ENCODE measurements around the gene SULT2B1.
"Not testable (repeated sequence)": the region's sequence is repeated elsewhere in the genome, so short reads cannot be mapped to it uniquely, and the experiment has no call there.

Gene SULT2B1

DNA sequence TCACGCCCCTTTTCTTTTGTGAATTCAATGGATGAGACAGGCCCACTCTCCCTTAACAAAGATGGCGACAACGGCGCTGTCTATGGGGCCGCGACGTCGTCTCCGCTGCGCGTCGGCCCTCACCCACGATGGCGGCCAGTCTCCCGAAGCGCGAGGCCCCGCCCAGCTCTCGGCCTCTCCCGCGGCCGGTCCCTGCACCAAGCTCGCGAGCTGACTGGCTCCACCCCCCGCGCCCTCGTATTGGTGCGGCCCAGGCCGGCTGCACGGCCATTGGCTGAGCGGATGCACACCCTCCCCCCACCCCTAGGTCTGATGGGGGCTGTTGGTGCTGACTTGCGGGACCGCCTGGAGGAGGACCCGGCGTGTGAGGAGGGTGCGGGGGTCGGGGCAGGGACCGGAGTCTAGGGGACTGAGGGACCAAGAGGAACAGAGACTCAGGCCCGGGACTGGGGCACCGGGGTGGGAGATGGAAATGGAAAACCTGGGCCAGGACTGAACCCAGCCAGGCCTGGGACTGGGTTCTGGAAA, 72.2 kb downstream of the SULT2B1 start:
- peak; percentile 98 for DNase-seq

DNA sequence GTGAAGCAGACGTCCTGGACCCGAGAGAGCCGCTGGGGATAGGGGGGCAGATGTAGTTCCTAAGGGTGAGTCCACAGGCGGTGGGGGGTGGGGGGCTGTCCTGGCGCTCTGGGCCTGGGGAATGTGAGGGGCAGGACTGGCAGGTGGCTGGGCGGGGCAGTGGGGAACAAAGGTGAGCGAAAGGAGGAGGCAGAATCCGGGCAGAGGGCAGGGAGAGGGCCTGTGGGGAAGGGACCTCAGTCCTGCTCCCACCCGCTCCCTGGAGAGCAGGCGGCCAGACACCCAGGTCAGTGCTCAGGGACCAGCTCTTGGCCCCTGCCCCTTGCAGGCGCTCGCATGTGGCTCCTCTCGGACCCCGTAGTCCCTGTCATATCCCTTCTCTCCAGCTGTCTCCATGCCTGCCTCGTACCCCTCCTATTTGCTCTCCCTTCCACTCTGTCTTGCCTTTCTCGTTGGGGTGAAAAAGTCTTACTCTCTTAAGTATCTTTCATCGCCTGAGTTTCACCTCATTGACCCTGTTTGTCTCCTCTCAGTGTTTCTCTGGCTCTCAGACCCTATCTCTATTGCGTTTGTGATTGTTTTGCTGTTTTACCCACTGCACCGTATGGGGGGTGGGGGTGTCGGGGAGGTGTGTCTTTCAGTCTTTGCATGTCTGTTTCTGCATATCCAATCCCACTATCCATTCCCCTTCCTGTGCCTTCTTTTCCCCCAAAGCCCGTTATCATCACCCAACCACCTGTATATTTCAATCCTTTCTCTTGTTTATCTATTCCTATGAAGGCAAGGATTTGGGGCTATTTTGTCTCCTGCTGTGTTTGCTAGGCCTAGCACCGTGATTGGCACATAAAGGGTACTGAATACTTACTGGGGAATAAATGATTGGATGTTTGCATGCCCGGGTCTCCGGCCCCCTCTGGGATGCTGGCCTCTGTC, 73.1 kb downstream of the SULT2B1 start:
- DNase-seq, result no peak

DNA sequence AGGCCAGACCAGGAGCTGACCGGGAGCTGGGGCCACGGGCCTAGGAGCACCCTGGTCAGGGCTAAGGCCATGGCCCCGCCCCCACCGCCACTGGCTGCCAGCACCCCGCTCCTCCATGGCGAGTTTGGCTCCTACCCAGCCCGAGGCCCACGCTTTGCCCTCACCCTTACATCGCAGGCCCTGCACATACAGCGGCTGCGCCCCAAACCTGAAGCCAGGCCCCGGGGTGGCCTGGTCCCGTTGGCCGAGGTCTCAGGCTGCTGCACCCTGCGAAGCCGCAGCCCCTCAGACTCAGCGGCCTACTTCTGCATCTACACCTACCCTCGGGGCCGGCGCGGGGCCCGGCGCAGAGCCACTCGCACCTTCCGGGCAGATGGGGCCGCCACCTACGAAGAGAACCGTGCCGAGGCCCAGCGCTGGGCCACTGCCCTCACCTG, 73.9 kb downstream of the SULT2B1 start:
- DNase-seq, result no peak

DNA sequence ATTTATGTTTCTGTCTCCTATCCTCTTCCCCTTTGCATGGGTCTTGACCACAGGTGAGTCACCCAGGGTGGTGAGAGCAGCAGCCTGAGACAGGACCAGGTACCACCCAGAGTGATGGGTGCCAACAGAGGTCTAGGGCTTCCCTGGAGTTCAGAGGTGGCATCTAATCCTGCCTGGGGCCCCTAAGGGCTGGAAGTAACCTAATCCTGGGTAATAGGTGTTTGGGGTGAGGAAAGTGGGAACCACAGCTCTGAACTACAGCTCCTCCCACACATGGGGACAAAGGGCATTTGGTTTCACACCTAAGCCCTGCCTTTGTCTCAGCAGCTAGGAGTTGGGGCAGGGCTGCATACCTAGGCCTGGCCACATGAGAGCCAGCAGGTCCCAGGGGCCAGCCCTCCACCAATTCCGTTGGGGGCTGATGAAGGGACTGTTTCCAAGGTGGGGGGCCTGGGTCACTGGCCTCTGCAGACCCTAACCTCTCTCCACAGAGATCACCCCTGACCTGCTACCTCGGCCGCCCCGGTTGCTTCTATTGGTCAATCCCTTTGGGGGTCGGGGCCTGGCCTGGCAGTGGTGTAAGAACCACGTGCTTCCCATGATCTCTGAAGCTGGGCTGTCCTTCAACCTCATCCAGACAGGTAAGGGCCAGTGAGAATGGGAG, 75.4 kb downstream of the SULT2B1 start:
- no peak for DNase-seq

DNA sequence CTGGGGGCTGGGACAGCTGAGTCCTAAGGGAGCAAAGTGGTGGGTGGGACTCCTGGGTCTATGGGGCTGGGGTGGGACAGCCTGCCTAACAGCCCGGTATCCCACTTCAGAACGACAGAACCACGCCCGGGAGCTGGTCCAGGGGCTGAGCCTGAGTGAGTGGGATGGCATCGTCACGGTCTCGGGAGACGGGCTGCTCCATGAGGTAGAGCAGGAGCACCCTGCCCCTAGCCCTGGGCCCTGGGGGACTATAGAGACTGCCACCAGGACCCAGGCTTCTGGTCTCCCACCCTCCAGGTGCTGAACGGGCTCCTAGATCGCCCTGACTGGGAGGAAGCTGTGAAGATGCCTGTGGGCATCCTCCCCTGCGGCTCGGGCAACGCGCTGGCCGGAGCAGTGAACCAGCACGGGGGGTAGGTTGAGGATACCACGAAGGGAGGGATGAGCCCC, 75.9 kb downstream of the SULT2B1 start:
- DNase-seq, result no peak

DNA sequence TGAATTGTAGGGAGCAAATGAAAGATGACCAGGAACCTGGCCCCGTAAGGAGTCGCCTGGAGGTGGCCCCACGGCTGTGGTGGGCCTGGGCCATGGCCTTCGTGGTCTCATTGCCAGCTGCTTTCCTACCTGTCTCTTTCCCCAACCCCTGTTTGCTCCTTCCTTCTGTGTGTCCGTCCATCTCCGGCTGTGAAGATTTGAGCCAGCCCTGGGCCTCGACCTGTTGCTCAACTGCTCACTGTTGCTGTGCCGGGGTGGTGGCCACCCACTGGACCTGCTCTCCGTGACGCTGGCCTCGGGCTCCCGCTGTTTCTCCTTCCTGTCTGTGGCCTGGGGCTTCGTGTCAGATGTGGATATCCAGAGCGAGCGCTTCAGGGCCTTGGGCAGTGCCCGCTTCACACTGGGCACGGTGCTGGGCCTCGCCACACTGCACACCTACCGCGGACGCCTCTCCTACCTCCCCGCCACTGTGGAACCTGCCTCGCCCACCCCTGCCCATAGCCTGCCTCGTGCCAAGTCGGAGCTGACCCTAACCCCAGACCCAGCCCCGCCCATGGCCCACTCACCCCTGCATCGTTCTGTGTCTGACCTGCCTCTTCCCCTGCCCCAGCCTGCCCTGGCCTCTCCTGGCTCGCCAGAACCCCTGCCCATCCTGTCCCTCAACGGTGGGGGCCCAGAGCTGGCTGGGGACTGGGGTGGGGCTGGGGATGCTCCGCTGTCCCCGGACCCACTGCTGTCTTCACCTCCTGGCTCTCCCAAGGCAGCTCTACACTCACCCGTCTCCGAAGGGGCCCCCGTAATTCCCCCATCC, 76.7 kb downstream of the SULT2B1 start:
- DNase-seq, result no peak

DNA sequence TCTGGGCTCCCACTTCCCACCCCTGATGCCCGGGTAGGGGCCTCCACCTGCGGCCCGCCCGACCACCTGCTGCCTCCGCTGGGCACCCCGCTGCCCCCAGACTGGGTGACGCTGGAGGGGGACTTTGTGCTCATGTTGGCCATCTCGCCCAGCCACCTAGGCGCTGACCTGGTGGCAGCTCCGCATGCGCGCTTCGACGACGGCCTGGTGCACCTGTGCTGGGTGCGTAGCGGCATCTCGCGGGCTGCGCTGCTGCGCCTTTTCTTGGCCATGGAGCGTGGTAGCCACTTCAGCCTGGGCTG, 77.3 kb downstream of the SULT2B1 start:
- no peak for DNase-seq

DNA sequence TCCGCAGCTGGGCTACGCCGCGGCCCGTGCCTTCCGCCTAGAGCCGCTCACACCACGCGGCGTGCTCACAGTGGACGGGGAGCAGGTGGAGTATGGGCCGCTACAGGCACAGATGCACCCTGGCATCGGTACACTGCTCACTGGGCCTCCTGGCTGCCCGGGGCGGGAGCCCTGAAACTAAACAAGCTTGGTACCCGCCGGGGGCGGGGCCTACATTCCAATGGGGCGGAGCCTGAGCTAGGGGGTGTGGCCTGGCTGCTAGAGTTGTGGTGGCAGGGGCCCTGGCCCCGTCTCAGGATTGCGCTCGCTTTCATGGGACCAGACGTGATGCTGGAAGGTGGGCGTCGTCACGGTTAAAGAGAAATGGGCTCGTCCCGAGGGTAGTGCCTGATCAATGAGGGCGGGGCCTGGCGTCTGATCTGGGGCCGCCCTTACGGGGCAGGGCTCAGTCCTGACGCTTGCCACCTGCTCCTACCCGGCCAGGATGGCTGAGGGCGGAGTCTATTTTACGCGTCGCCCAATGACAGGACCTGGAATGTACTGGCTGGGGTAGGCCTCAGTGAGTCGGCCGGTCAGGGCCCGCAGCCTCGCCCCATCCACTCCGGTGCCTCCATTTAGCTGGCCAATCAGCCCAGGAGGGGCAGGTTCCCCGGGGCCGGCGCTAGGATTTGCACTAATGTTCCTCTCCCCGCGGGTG, 77.8 kb downstream of the SULT2B1 start:
- no peak for DNase-seq

DNA sequence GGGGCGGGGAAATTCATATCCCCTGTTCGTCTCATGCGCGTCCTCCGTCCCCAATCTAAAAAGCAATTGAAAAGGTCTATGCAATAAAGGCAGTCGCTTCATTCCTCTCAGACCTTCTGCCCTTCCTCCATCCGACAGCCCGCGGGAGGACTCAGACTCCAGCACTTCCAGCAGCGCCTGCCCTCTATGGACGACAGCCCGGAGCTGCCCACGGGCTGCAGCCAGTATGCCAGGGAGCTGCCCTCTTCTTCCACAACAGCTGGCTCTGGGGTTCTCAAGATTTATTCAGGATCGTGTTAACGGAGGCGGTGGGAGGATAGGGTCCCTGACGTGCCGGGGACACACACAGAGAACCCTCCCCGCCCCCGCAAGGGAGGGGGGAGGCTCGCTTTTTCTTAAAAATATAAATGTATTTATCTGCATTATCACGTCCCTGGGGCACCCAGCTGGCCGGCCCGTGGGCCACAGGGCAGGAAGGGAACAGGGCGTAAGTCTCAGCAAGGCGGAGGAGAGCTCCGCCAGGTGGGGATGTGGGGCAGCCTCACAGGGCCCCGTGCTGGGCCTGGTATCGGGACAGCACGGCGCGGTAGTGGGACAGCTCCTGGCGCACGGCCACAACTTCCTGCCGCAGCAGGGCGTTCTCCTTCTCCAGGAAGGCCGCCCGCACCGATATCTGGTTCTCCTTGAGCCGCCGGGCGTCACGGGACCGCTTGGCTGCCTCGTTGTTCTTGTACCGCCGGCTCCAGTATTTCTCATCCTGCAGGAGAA, 78.5 kb downstream of the SULT2B1 start:
- no peak for DNase-seq

DNA sequence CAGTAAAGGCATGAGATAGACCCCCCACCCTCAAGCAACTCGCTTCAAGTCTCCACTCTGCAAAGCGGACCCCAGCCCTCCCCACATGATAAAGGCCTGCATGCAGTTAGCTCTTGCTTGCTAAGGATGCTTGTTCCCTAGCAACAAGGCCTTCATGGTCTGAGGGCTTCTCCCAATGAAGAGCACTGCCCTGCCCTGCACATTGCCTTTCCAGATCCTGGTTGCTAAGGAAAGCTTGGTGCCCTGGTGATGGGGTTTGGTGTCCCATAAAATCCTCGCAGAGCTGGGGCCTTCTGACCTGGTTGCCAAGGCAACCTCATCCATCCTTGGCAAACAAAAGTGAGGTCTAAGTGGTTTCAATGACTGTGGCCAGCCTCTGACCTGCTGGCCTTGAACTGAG, 79.3 kb downstream of the SULT2B1 start:
- no peak for DNase-seq

DNA sequence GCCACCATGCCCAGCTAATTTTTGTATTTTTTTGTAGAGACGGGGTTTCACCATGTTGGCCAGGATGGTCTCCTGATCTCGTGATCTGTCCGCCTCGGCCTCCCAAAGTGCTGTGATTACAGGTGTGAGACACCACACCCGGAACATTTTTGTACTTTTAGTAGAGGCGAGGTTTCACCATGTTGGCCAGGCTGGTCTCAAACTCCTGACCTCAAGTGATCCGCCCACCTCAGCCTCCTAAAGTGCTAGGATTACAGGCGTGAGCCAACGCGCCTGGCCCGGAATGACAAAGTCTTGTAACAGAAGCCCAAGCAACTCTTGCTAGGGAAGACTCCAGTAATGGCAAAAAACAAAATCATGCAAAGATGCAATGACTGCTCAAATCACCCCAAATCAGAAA, 80.3 kb downstream of the SULT2B1 start:
- DNase-seq, result not testable (repeated sequence)

DNA sequence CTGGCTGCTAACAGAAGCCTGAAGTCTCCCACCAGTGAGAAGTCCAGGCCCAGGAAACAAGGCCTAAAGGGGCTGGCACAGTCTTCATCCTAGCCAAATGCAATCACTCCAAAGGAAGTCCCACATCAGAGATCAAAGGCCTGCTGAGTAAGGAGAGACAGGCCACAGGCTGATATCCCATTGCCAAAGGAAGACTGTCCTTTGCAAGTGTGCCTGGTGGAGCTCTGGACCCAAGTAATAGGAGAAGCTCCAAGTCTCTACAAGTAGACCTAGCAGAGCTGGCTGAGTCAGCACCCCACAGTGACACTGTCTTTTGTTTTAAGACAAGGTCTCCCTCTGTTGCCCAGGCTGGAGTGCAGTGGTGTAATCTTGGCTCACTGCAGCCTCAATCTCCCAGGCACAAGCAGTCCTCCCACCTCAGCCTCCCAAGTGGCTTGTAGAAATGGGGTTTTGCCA, 80.7 kb downstream of the SULT2B1 start:
- DNase-seq, result no peak

DNA sequence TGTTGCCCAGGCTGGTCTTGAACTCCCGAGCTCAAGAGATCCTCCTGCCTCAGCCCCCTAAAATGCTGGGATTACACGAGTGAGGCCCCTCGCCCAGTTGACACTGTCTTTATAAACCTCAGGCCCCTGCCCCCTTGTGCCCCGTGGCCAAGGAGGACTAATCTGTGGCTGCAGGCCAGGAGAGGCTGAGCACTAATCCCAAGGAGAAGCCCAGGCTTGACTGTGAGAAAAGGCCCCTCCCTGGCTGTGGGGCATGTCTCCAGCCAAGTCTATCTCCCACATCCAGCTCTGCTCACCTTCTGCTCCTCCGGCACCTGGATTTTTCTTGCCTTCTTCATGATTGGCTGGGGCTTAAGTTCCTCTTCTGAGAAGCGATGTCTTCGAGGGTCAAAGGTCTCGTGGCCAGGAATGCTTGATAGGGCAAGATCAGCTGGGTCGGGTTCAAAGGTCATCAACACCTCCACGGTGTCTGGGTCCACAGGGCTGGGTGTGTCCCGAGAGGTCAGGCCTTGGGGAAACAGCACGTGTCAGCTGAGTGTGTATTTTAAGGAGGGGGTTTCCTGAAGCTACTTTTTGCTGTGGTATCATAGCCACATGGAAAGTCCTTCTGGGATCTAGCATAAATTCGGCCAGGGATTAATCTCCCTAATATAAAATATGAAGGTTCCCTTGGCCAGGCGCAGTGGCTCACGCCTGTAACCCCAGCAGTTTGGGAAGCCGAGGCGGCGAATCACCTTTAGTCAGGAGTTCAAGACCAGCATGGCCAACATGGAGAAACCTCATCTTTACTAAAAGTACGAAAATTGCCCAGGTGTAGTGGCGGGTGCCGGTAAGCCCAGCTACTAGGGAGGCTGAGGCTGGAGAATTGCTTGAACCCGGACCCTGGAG, 81.4 kb downstream of the SULT2B1 start:
- no peak for DNase-seq

DNA sequence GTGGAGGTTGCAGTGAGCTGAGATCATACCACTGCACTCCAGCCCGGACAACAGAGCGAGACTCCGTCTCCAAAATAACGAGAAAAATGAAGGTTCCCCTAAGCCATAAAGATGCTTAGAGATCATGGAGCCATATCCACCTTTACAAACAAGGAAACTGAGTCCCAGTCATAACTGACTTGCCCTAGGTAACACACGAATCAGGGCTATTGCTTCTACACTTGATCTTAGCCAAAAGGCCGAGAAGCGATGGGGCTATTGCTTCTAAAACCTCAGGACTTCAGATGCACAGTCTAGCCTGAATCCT, 82.0 kb downstream of the SULT2B1 start:
- DNase-seq, result no peak

DNA sequence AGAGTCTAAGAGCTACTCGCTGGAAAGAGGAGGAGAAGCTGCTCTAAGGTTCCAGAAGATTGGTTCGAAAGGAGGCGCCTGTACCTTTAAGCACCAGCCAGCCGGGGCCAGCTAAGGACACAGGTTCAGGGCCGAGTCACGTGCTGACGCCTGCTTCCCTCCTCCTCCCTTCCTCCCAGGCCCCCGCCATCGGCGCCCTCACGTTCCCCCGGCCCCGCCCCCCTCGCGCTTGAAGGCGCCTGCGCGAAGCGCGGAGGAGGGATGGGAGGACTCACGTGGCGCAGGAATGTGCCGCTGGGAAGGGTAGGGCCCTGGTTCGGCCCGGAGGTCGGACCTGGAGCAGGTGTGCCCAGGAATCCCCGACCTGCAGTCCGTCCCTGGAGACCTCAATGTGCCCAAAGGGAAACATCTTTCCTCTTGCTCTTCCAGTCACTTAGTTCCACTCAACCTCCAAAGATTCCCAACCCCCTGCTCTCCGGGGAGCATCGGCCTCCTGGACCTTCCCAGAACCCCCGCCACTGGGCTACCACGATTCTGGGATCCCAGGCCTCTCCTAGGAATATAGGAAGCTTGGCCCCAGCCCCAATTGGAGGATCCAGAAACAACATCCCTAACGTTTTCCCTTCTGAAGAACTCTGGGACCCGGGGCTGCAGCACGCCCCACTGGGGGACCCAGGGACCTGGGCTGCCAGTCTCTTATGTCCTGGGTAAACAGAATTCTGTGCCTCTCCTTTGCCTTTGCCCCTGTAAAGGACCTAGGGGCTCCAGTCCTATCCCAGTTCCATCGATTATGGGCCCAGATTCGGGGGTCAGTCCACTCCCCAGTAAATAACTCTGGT, 82.7 kb downstream of the SULT2B1 start:
- peak; percentile 93 for DNase-seq

DNA sequence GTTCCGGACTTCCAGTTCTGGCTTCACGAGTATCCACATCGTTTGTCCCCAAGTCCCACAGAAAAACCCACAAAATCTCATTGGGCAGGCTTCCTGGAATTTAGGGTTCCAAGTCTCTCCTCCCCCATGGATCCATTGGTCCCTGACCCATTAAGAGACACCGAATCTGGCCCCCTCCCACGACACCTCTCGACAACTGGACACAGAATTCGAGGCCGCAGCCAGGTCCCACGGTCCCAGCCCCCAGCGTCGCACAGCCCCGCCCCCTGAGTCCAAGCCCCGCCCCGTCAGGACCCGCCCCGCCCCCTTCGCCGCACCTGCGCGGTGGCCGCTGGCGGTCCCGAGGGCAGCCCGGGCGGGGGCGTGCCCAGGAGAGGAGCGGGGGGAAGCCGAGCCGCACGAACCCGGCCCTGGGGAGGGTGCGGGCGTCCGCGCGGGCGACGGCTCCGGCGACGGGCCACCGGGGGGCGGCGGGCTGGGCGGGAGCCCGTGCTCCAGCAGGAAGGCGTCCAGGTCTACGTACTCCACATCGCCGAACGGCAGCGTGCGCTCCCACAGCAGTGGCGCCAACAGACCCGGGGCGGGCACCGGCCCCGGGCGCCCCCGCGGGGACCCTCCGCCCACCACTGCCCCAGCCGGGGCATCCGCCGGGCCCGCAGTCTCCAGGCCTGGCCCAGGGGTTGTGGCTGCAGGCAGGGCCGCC, 83.4 kb downstream of the SULT2B1 start:
- DNase-seq, result peak; percentile 66

DNA sequence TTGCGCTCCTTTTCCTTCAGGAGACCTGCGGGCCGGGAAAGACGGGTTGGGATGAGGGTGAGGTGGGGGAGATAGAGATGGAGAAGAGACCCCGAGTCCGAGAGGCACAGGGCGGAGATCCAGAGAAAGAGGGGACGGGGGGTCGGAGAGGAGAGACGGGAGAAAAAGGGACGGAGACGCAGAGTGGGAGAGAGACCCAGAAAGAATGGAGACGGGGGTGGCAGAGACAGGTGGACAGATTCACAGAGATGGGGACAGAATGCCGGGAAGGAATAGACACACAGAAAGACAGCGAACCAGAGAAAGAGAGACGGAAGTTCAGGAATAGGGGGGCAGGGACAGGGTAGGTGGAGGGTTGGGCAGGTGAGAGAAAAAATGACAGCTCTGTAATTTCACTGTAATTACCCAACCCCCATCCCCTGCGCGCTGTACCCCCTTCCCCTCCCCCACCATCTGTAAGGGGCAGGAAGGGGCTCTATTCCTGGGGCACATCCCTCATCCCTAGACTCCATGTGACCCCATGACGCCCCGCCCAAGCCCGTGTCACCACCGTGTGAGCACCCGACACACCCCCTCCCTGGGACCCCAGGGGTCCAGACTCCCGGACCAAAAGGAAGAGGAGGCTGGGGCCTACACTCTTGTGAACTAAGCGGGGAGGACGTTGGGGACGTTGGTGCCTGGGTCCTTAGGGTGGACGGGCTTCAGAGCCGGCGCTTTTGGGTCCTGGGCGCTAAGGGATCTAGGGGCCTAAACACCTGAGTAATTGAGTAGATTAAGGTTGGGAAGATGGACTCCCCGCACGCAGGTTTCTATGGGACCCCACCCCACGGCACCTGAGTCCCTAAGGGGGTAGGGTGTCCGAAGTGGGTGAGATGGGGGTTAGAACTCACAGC, 84.2 kb downstream of the SULT2B1 start:
- DNase-seq, result no peak

DNA sequence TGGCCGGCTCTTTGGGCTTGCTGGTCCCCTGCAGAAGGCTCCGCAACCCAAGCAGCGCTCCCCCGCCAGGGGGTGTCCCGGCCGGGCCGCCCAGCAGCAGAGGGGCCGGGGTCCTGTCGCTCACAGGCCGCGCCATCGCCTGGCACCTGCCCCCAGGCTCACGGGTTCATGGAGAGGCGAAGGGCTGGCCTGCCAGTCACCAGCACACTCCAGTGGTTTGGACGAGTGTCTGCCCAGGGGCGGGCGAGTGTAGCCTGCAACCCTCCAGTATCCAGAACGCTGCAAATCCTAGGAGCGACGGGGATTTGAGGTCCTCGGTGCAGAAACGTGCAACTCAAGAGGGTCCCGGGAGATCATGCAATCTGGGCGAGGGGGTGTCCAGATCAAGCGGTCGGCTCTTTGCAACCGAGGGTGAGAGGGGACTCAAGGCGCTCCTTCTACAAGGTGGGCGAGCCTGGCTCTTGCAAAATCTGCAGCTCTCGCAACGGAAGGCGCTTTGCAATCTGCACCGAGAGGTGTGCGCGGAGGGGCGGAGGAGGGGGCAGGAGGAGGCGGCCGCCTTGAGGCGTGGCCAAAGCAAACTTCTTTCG, 85.0 kb downstream of the SULT2B1 start, which contains the start of gene DBP:
TSS of gene DBP (minus strand) at position 521 of the 590 bp plus-strand sequence. CDS start at position 136, 385 bp downstream.
- DNase-seq, result no peak
